Dedifferentiated amniotic fluid mesenchymal stem cell (primary cell): Measurements from ENCODE around the gene ITGA7.
"Not testable (repeated sequence)": the region's sequence is repeated elsewhere in the genome, so short reads cannot be mapped to it uniquely, and the experiment has no call there.

Experiments used
- DNase-seq: peaks from one replicate; pipeline ENCODE4 v3.0.0-alpha.2; 2016; ENCODE audit errors: extremely low spot score

The ITGA7 gene

GRCh38 chr12:55681142-55682077, 26.3 kb downstream of the ITGA7 start:
- no peak for DNase-seq

- DNase-seq: no peak
Measured at GRCh38 chr12:55679691-55680090, 28.0 kb downstream of the ITGA7 start.

DNA sequence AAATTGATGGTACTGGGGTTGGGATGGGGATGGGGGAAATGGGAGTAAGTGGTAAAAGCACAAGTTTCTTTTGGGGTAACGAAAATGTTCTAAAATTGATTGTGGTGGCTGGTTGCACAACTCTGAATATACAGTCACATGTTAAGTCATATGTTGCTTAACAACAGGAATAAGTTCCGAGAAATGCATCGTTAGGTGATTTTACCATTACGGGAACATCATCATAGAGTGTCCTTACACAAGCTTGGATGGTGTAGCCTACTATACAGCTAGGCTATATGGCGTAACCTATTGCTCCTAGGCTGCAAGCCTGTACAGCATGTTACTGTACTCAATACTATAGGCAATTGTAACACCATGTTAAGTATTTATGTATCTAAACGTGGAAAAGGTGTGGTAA, 31.0 kb downstream of the ITGA7 start:
- no peak for DNase-seq

DNA sequence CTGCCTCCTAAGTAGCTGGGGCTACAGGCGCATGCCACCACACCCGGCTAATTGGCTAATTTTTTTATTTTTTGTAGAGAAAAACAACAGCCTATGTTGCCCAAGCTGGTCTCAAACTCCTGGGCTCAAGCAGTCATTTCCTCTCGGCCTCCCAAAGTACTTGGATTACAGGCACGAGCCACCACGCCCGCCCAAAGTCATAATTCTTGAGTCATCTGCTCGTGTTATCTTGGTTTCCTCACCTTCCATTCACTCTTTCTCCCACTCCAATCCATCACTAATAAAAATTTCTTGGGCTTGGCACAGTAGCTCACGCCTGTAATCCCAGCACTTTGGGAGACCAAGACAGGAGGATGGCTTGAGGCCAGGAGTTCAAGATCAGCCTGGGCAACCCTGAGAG, 32.0 kb downstream of the ITGA7 start:
- DNase-seq: no peak

GRCh38 chr12:55673638-55674037, 34.1 kb downstream of the ITGA7 start:
- no peak for DNase-seq

- DNase-seq: no peak
Measured at GRCh38 chr12:55671746-55672145, 36.0 kb downstream of the ITGA7 start.

DNA sequence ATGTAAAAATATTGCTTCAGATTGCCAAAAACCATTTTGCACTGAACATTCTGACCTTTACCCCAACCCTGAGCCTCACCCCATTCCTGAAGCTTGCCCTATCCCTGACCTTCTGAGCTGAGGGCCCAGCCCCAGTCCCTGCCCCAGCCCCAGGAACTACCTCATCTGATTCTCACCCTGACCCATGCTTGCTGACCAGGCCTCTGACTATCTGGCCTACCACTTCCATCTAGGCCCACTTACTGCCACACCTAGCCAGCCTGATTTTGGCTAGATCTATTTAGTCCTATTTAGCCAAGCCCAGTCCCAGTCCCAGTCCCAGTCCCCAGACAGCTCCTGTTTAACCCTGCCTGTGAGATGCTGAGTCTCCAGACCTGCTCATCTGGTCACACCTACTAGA, 37.4 kb downstream of the ITGA7 start:
- DNase-seq: no peak

- DNase-seq: no peak
Measured at GRCh38 chr12:55666508-55666907, 41.2 kb downstream of the ITGA7 start.

GRCh38 chr12:55664826-55665225, 42.9 kb downstream of the ITGA7 start:
- DNase-seq: no peak

DNA sequence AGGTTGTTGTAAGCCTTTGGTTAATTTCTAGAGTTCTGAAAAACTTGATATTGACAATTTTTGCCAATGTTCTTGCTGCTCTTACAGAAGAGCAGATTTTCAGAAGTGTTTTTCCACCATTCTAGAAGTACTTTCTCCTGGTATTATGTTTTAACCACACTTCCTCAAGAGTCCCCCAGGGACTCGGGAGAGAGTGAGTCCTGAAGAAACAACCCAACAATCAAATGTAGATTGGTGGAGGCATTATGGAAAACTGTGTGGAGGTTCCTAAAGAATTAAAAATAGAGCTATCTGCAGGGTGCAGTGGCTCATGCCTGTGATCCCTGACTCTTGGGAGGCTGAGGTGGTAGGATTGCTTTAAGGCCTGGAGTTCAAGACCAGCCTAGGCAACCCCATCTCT, 44.3 kb downstream of the ITGA7 start:
- DNase-seq: no peak

DNA sequence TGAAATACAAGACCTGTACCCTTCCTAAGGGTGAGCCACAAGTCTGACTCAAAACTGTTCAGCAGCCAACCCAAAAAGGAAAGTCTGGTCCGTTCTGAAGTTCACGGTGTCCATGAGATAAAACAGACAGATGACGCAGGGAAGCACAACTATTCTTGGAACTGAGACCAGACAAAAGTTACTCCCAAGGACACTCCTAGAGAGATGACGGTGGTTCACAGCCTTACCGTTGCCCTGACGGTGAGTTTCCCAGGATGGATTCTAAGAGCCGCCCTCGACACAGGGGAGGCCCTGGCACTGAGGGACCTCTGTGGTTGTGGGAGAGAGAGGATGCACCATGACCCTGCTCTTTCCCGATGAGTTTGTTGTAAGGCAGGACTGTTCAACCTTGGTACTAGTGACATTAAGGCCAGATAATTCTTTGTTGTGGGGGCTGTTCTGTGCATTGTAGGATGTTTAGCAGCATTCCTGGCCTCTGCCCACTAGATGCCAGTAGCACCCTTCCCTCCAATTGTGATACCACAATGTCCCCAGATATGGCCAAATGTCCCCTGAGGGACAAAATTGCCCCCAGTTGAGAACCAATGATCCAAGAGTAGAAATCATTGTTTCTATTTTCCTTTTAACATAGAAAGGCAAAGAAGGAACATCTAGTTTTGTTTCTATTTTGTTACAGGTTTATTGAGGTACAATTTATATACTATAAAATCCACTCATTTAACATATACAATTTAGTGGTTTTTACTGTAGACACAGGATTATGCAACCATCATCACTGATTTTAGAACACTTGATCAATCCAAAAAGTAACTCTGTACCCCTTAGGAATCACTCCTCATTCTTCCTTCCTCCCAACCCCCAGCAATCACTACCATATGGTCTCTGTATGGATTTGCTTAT, 48.0 kb downstream of the ITGA7 start:
- no peak for DNase-seq

DNA sequence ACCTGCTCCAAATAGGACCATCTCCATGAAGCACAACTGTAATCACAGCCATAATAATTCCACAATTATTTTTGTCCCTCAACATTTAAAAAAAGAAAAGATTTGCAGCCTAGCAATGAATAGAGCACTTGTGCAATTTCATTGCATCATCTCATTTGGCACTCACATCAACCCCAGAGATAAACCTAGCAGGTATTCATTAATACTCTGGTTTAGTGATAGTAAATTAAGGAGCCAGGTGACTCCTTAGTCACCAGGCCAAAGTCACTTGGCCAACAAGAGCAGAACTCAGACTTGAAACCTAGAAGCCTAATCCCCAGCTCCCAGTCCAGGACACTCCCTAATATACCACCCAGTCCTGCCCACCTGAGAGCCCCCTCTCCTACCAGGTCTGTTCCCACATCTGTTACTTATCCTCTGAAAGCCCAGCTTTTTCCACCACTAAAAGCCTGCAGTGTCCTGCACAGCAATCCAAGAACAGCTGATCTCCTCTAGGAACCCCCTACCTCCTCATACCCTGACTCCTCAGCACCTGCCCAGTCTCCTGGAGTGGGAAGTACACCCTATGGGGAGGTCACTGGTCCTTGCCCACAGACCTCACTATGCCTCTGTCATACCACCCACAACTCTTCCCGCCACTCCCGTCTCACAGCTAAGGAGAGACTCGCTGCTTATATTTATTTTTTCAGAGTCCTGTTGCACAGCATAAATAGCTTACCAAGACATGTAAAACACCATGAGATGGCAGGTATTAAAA, 48.9 kb downstream of the ITGA7 start:
- no peak for DNase-seq

- no peak for DNase-seq
Measured at GRCh38 chr12:55658212-55658611, 49.5 kb downstream of the ITGA7 start.

DNA sequence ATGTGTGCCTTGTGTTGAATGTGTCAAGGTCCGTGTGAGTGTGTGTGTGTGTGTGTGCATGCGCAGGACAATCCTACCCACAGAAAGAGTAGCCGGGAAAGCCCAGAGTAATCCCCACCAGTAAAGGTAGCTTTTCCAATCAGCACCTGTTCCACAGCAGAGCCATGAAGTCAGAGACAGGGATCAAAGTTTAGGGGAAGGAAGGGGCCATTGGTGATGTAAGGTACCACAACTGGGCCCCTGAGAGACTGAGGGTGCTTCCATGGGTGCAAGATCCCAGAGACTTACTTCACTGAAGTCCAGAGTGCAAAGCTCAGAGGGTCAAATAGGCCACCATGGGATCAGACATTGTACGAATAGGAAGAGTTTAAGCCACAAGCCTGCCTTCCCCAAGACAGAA, 50.5 kb downstream of the ITGA7 start:
- DNase-seq: no peak

DNA sequence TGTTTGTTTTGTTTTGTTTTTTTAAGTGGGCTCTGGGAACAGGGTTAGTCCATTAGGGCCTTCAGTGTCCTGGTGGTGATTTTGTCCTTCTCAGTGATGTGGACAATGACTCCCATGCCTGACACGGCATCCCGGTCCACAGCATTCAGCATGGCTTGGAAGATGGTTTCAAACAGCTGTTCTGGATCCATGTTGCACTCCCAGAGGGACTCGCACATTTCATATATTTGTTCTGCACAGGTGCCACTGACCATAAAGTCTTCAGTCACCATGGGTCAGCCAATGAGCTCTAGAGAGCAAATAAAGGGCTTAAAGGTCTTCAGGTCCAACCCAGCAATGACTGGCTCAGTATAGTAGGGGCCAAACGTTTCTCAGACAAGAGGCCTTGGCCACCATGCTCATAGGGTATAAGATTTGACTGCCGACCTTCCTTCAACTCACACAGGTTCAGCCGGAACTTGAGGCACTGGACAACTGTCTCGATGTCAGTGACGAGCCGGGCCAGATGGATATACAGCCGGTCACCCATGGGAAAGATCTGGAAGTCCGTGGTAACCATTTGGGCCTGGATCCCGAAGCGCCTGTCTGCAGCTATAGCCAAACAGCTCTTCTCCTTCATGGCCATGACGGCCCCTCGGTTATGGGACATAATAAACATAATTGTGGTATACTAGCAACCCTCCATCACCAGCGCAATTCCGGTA, 53.0 kb downstream of the ITGA7 start:
- DNase-seq: no peak

DNA sequence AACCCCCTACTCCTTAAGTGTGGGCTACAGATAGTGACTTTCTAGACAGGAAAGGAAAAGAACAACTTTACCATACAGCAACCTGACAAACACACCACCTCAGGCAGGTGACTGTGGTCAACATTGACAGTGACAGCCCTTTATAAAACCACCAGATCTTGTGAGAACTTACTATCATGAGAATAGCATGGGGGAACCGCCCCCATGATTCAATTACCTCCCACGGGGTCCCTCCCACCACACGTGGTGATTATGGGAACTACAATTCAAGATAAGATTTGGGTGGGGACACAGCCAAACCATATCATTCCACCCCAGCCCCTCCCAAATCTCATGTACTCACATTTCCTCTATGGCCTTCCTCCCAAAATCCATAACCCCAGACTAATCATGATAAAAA, 54.7 kb downstream of the ITGA7 start:
- DNase-seq: no peak

GRCh38 chr12:55652352-55652751, 55.4 kb downstream of the ITGA7 start:
- no peak for DNase-seq

DNA sequence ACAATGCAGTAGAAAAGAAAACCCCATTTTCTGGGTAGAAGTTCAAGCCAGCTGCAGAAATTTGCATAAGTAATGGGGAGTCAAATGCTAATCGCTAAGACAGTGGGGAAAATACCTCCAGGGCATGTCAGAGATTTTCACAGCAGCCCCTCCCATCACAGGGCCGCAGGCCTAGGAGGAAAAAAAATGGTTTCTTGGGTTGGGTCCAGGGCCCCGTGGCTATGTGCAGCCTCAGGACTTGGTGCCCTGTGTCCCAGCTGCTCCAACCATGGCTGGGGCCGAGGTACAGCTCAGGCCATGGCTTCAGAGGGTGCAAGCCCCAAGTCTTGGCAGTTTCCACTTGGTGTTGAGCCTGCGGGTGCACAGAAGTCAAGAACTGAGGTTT, 56.4 kb downstream of the ITGA7 start:
- DNase-seq: no peak

GRCh38 chr12:55650620-55651298, 56.9 kb downstream of the ITGA7 start:
- DNase-seq: not testable (repeated sequence)

- DNase-seq: no peak
Measured at GRCh38 chr12:55647027-55647426, 60.7 kb downstream of the ITGA7 start.

GRCh38 chr12:55644591-55644990, 63.1 kb downstream of the ITGA7 start:
- DNase-seq: no peak
